Measurements from ENCODE around the gene IL17RA. TPM values are rescaled to one million over a fixed set of nuclear protein-coding genes. Genes with fewer than 3 reads are reported as not detected.

Gene IL17RA
- total RNA-seq, 1 experiment from 2014 or later, result 11.7 TPM

- ATAC-seq, result no peak
- no peak for DNase-seq (ENCODE audit: low read depth, low spot score)
- ChIA-PET POLR2A (no interaction called here), CTCF (interaction anchor here (0.7 kb wide), 1 partner anchor 174 kb away, joined by 3 read pairs; no protein-coding TSS in a partner anchor)
- Histone ChIP-seq H3K4me3 (ENCODE audit: low read depth in 2 of 2, low read length in 2 of 2) (no peak overlapping the region), H3K9me3 (ENCODE audit: control insufficient read depth, insufficient read depth, low read depth, low read length) (no peaks in the 10 kb centered on the region), H3K27me3 (ENCODE audit: control insufficient read depth, insufficient read depth, low read length) (no peaks in the 10 kb centered on the region), H3K4me1 (ENCODE audit: control insufficient read depth, insufficient read depth, low read length) (no peaks in the 10 kb centered on the region), H3K36me3 (ENCODE audit: control insufficient read depth, insufficient read depth, low read length) (no peaks in the 10 kb centered on the region), H3K27ac (ENCODE audit: low read length) (no peak overlapping the region)
- intact Hi-C loops (cut with micrococcal nuclease; ENCODE audit: unreplicated experiment), result no loop called here
- BruUV-seq (replicated peaks), result no TSS peak
- TF ChIP-seq SIN3A (IDR thresholded peaks at IDR 0.05; ENCODE audit: borderline replicate concordance, insufficient read depth, low read depth, low read length), result no peak
- TF ChIP-seq CTCF (IDR thresholded peaks at IDR 0.05), result no peak
- TF ChIP-seq POLR2AphosphoS5 (IDR thresholded peaks at IDR 0.05; ENCODE audit: low read depth, low read length), result no peak
- TF ChIP-seq TCF7L2 (IDR thresholded peaks at IDR 0.05; ENCODE audit: low read depth, low read length), result no peak
- TF ChIP-seq REST (IDR thresholded peaks at IDR 0.05; ENCODE audit: insufficient read depth in 1 of 2, low read depth in 2 of 2, low read length in 1 of 2), result no peak
- in situ Hi-C loops (cut with HindIII; ENCODE audit: low pct_unique_long_range_greater_than_20kb, low sequenced_read_pairs), result no loop called here
Observed at GRCh38 chr22:17064498-17065100, 20.2 kb upstream of the IL17RA start.

GRCh38 chr22:17065433-17065832 is 19.4 kb upstream of the IL17RA start:
- ChIA-PET CTCF (no interaction called here), POLR2A (no interaction called here)
- in situ Hi-C loops (cut with HindIII; ENCODE audit: low pct_unique_long_range_greater_than_20kb, low sequenced_read_pairs) (no loop called here), intact Hi-C loops (cut with micrococcal nuclease; ENCODE audit: unreplicated experiment) (no loop called here)
- no TSS peak for BruUV-seq (replicated peaks)
- no peak overlapping the region for H3K27ac ChIP-seq (ENCODE audit: low read length)
- no peak for TF ChIP-seq SIN3A (IDR thresholded peaks at IDR 0.05; ENCODE audit: borderline replicate concordance, insufficient read depth, low read depth, low read length)
- no peak for TF ChIP-seq REST (IDR thresholded peaks at IDR 0.05; ENCODE audit: insufficient read depth in 1 of 2, low read depth in 2 of 2, low read length in 1 of 2)
- TF ChIP-seq TCF7L2 (IDR thresholded peaks at IDR 0.05; ENCODE audit: low read depth, low read length), result no peak
- H3K4me3 ChIP-seq (ENCODE audit: low read depth in 2 of 2, low read length in 2 of 2), result no peak overlapping the region
- no peak for DNase-seq (ENCODE audit: low read depth, low spot score)
- no peaks in the 10 kb centered on the region for H3K27me3 ChIP-seq (ENCODE audit: control insufficient read depth, insufficient read depth, low read length)
- ATAC-seq, result no peak
- H3K9me3 ChIP-seq (ENCODE audit: control insufficient read depth, insufficient read depth, low read depth, low read length), result no peaks in the 10 kb centered on the region
- no peaks in the 10 kb centered on the region for H3K36me3 ChIP-seq (ENCODE audit: control insufficient read depth, insufficient read depth, low read length)
- H3K4me1 ChIP-seq (ENCODE audit: control insufficient read depth, insufficient read depth, low read length), result no peaks in the 10 kb centered on the region

All from Panc1 (cell line).